HepG2 (cell line): ENCODE results near the gene C16orf86. TPM values are rescaled to one million over a fixed set of nuclear protein-coding genes. Genes with fewer than 3 reads are reported as not detected.

Experiments used
- GABPA ChIP-seq, 2 experiments: IDR thresholded peaks; 2 replicates each; pipeline ENCODE4 v1.6.1; 2011 to 2016; ENCODE audit warnings: low read depth in 2 of 2, low read length in 1 of 2, missing biosample characterization in 1 of 2, missing genetic modification characterization in 1 of 2
- HCFC1 ChIP-seq: fragments of 150-350 bp; IDR thresholded peaks from 2 replicates; pipeline ENCODE4 v1.6.1; 2014; ENCODE audit warnings: low read depth, low read length
- HNRNPLL ChIP-seq: fragments of 200-400 bp; formaldehyde crosslinking; IDR thresholded peaks from 2 replicates; pipeline ENCODE4 v1.6.1; 2017; ENCODE audit warnings: mild to moderate bottlenecking, low read depth, low read length; ENCODE audit not compliant: poor library complexity, severe bottlenecking
- LCORL ChIP-seq, 2 experiments: fragments of 450-650 bp in 1 of 2; sonication (generic) in 1 of 2; formaldehyde crosslinking in 1 of 2; IDR thresholded peaks; 2 replicates each; pipeline versions ENCODE4 v1.5.0 to v1.6.1; 2017 to 2020; ENCODE audit warnings: antibody characterized with exemption in 1 of 2, missing genetic modification reagents in 1 of 2
- MLXIP ChIP-seq: sonication (generic); formaldehyde crosslinking; IDR thresholded peaks from 2 replicates; pipeline ENCODE4 v1.9.0; 2021; ENCODE audit warnings: missing genetic modification reagents, borderline replicate concordance
- NFYB ChIP-seq: sonication (generic); formaldehyde crosslinking; IDR thresholded peaks from 2 replicates; pipeline ENCODE4 v1.4.0; 2020; ENCODE audit warnings: missing genetic modification reagents
- POLR2A ChIP-seq, 2 experiments: IDR thresholded peaks; 2 replicates each; pipeline ENCODE4 v1.6.1; 2011; ENCODE audit warnings: low read depth in 2 of 2, low read length in 2 of 2, mild to moderate bottlenecking in 1 of 2, moderate library complexity in 1 of 2; ENCODE audit not compliant: insufficient read depth in 1 of 2
- PRDM4 ChIP-seq: sonication (generic); formaldehyde crosslinking; IDR thresholded peaks from 2 replicates; pipeline ENCODE4 v1.9.0; 2021; ENCODE audit warnings: missing genetic modification reagents, borderline replicate concordance
- SSRP1 ChIP-seq: IDR thresholded peaks from 2 replicates; pipeline ENCODE4 v1.6.1; 2016; ENCODE audit warnings: control low read depth
- ZBTB1 ChIP-seq: sonication (generic); formaldehyde crosslinking; IDR thresholded peaks from 2 replicates; pipeline ENCODE4 v1.4.0; 2020; ENCODE audit warnings: missing genetic modification reagents, borderline replicate concordance
- ZBTB25 ChIP-seq: IDR thresholded peaks from 2 replicates; pipeline ENCODE4 v1.6.1; 2018; ENCODE audit warnings: missing genetic modification reagents
- ZNF556 ChIP-seq: sonication (generic); formaldehyde crosslinking; IDR thresholded peaks from 2 replicates; pipeline ENCODE4 v1.4.0; 2020; ENCODE audit warnings: mild to moderate bottlenecking, missing genetic modification reagents, borderline replicate concordance
- ZNF574 ChIP-seq: sonication (generic); formaldehyde crosslinking; IDR thresholded peaks from 2 replicates; pipeline ENCODE4 v1.4.0; 2020; ENCODE audit warnings: missing genetic modification reagents
- ZSCAN5A ChIP-seq: sonication (generic); formaldehyde crosslinking; IDR thresholded peaks from 2 replicates; pipeline ENCODE4 v1.8.0; 2022; ENCODE audit warnings: mild to moderate bottlenecking, missing genetic modification reagents, borderline replicate concordance
- polyA plus RNA-seq, 8 experiments: library from polyadenylated mRNA; depleted of rRNA in 3 of 8; stranded (reverse) in 7 of 8; unstranded in 1 of 8; fragments of >200 nt; fragmentation: Illumina TruSeq in 4 of 8; extraction: Trizol in 4 of 8; gene quantifications; 2 replicates each; pipeline versions ENCODE4 v1.2.1 to v1.2.3, GENCODE V29; 2011 to 2016; ENCODE audit warnings: low read depth in 4 of 8, missing spikeins in 1 of 8, mixed read lengths in 1 of 8; ENCODE audit not compliant: insufficient read depth in 1 of 8
- total RNA-seq, 5 experiments: library from RNA; depleted of rRNA; stranded (reverse); fragments of >200 nt; fragmentation: Illumina TruSeq; extraction: Trizol; gene quantifications; 2 replicates each; pipeline ENCODE4 v1.2.3, GENCODE V29; 2016; ENCODE audit warnings: low read depth in 1 of 5

The C16orf86 gene
- total and polyA plus RNA-seq, 2 of the 13 experiments (the other 11 are each of a cell fraction or from before 2014, with no cell fraction given), result 1.5 to 3.1 TPM

GRCh38 chr16:67667817-67668494 lies 1.3 kb downstream of the C16orf86 start (continued):
- TF ChIP-seq PRDM4 (no peak), ZNF556 (CRISPR knock-in tag) (peak; percentile 79; the same call in 1 of the 2 replicates), LCORL (IDR thresholded peaks at IDR 0.05) (no peak), LCORL (CRISPR knock-in tag; IDR thresholded peaks at IDR 0.05) (peak; percentile 93), ZSCAN5A (CRISPR knock-in tag) (0 out of 2 replicates have a peak, but pooled peaks have one; percentile 4), HNRNPLL (peak; percentile 67), NFYB (no peak), GABPA (IDR thresholded peaks at IDR 0.05; ENCODE audit: low read depth, low read length) (no peak), GABPA (CRISPR knock-in tag; IDR thresholded peaks at IDR 0.05; ENCODE audit: low read depth) (peak; percentile 57), HCFC1 (0 out of 2 replicates have a peak, but pooled peaks have one; percentile 40), ZBTB25 (CRISPR knock-in tag) (peak; percentile 70; the same call in 1 of the 2 replicates), POLR2A (IDR thresholded peaks at IDR 0.05; ENCODE audit: insufficient read depth in 1 of 2, low read depth in 2 of 2, low read length in 2 of 2) (peak in 1 of 2 experiments; percentile 24; a peak in 1 of 4 replicates), SSRP1 (CRISPR knock-in tag) (0 out of 2 replicates have a peak, but pooled peaks have one; percentile 65), MLXIP (CRISPR knock-in tag) (no peak), ZNF574 (peak; percentile 85), ZBTB1 (CRISPR knock-in tag) (no peak)
